SH-SY5Y (cell line): ENCODE measurements around the gene MATK.

Source experiments
- GATA2 ChIP-seq: IDR thresholded peaks from 2 replicates; pipeline ENCODE4 v1.6.1; 2011; ENCODE audit warnings: mild to moderate bottlenecking, low read depth, low read length
- GATA3 ChIP-seq: IDR thresholded peaks from 2 replicates; pipeline ENCODE4 v1.6.1; 2011; ENCODE audit warnings: low read depth, mild to moderate bottlenecking, low read length, moderate library complexity

The MATK gene

DNA sequence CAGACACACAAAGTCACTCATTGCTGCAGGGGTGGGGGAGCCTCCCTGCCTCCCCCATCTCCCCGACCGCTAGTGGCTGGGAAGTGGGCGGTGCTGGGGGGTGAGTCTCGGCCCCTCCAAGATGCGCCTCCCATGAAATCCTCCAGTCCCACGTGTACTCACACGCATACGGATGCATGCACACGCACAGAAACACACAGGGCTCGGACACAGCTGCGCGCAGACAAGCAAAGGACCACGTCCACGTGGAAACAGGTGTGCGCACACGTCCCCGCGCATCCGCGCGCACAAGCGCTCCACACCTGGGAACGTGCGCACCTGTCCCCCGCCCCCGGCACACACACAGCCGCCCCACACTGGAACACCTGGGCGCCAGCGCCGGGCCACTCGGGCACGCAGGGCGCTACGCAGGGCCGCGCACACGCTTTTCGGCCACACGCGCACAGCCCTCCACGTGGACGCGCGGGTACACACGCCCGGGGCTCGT, 687 bp downstream of the MATK start:
- TF ChIP-seq GATA3 (no peak), GATA2 (no peak)

DNA sequence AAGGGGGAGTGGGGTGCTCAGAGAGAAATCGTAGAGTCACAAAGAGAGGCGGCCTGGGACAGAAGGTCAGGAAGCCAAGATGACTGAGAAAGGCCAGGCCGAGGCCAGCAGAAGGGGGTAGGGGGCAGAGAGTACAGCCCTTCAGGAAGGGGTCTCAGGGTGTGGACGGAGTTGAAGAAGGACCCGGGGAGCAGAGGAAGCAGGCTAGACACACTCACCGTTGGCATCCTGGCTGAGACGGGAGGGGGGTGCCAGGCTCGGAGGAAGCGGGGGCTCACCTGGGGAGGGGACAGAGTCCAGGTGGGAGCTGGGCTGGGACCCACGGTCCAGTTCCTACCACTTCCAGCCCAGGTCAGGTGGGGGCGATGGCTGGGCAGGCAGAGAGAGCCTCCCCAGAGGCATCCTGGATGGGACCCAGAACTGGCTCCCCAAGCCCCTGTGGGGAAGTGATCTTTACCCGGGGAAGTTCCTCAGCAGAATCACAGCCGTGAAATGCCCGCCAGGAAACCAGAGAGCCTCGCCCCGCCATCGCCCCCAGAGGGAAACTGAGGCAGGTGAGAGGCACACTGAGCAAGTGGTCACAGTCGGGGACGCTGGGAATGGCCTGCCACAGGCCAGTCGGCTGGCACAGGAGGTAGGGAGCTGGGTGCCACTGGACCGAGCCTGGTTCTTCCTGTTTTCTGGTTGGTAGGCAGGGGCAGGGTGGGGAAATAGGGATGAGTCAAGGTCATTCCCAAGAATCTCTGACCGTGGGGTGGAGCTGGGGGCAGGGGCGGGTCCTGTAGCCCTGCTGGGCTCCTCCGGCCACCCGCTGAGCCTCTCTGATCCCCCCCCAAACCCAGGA, 1.4 kb downstream of the MATK start:
- no peak for TF ChIP-seq GATA3
- TF ChIP-seq GATA2 = no peak

DNA sequence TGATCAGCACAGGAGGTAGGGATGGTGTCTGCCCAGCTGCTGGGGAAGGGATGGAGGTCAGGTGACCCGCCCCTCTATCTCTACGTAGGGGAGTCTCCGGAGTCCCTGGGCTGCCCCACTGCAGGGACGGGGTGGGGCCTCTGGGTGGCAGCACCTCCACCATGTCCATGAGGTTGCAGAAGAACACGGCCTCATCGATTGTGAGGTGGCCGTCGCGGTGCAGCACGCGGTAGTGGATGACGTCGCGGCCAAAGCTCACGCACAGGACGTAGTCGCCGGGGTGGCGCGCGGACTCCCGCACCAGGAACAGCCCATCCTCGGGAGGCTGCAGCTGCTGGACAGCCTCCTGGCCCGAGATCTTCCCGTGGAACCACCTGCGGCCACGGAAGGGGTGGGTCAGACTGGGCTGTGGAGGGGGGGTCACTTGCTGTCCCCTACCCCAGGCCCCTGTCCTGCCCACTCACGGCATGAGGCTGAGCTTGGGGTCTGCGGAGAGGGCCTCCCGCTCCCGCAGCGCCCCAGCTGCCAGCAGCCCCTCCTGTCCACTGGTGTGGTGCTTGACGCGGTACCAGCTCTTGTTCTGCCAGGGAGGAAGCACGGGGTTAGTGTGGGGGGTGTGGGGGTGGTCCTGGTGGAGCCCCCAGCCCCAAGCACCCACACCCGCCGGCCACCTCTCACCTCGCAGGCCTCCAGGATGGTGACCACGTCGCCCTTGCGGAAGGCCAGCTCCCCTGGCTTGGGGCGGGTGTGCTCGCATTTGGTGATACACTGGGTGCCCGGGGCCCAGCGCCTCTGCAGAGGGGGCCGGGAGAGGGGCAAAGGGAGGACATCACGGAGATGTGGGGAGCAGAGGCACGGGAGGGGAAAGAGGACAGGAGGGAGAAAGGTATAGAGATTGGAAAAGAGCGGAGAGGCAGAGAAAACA, 2.3 kb downstream of the MATK start:
- no peak for TF ChIP-seq GATA3
- no peak for TF ChIP-seq GATA2

DNA sequence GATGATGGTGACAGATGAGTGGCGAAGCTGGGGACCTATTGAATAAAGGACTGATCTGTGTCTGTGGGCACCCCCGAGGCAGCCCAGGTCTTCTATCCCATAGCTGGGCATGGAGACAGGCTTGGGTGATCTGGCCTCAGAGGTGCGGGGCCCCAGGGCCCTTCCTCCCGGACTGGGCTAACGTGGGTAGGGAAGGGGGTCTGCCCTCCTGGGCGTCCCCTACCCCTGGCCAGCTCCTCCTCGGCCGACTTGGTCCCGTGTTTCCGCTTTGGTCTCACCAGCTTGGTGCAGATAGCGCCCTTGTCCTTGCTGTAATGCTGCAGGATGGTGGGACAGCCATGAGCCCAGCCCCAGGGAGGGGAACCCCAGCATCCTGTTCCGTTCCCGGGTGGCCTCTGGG, 3.3 kb downstream of the MATK start:
- TF ChIP-seq GATA3 (no peak), GATA2 (no peak)

DNA sequence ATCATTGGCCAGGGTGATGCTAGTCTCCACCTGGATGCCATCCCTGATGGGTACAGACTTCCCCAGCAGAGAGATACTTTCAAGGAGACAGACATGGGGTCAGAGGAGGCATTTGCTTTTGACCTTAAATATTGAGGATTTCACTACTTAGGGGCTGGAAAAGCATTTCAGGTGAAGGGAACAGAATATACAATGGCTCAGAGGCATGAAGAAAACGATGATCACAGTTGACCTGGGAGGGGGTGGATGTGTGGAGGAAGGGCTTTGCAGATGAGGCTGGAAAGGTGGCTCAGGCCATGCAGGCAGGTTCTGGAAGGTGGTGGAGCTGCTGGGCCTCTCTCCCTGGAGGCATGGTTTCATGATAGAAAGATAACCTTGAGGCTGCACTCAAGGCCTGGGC, 3.9 kb downstream of the MATK start:
- TF ChIP-seq GATA3 (no peak), GATA2 (no peak)

DNA sequence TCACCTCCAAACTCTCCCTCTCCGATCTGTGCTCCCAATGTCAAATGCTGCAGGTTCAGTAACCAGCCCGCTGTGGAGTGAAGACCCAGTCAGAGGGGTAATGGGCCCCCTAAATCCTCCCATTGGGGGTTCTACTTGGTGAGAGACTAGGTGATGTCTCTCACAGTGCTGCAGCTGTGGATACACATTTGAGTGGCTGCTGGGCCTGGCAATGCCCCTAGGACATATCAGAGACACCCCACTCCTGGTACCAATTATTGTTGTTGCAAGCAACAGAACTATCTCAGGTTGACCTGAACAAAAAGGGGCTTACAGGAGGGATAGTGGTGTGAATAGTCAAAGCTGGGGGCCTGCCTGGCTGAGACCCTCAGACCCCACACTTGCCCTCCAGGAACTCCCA, 4.6 kb downstream of the MATK start:
- TF ChIP-seq GATA3 (no peak), GATA2 (no peak)

GRCh38 chr19:3780786-3781304, 5.3 kb downstream of the MATK start:
- TF ChIP-seq GATA2 = no peak
- TF ChIP-seq GATA3 = no peak

GRCh38 chr19:3778899-3779723, 7.1 kb downstream of the MATK start:
- TF ChIP-seq GATA3 (no peak), GATA2 (no peak)

DNA sequence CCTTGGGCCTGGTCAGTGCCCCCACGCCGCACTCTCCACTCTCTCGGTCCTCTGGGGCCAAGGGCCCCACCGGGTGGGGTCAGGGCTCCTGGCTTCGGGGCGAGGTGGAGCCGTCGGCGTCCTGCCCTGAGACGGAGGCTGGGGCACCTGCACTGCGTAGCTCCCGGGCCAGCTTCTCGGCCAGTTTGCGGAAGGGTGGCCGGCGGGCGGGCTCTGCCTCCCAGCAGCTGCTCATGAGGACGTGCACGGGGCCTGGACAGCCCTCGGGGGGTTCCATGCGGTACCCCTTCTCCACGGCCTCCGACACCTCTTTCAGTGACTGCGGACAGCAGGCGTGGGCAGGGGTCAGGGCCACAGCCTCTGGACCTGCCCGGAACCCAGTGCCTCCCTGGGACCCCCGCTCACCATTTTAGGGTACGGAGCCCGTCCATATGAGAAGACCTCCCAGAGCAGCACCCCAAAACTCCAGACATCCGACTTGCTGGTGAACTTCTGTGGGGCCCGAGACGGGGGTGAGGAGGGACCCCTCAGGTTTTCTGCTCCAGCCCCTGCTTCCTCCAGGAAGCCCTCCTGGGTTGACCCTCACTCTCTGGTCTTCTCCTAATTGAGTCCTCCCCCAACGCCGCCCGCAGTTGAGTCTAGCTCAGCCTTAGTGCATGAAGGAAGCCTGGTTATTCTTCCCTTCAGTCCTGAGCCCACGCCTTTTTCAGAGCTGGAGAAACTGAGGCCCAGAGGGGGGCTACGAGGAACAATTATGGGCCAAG, 7.9 kb downstream of the MATK start:
- TF ChIP-seq GATA3 = no peak
- no peak for TF ChIP-seq GATA2

DNA sequence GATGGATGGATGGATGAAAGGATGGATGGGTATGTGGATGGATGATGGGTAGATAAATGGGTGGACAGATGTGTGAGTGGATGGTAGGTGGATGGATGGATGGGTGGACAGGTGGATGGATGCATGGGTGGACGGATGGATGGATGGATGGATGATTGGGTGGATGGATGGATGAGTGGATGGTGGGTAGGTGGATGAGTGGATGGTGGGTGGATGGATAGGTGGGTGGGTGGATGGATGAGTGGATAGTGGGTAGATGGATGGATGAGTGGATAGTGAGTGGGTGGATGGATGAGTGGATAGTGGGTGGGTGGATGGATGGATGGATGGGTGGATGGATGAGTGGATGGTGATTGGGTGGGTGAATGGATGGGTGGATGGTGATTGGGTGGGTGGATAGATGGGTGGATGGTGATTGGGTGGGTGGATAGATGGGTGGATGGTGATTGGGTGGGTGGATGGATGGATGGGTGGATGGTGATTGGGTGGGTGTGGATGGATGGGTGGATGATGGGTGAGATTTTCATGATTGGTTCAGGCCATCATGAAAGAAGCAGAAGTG, 9.6 kb downstream of the MATK start:
- TF ChIP-seq GATA2 = no peak
- no peak for TF ChIP-seq GATA3

- TF ChIP-seq GATA2 = no peak
- no peak for TF ChIP-seq GATA3
Measured at GRCh38 chr19:3775831-3776230, 10.3 kb downstream of the MATK start.

DNA sequence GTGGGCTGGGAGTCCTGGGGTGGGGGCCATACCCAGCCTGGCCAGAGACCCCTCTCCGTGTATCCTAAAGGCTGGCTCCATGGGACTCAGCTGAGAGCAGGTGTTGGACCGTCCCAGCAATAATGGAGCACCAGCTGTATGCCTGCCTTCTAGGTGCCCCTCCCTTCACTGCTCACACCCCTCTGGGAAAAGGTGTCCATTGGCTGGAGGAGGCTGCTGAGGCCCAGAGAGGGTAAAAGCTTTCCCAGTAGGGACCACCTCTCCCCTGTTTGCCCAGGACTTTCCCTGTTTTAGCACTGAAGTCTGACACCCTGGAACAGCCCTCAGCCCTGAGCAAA, 10.8 kb downstream of the MATK start:
- TF ChIP-seq GATA3 = no peak
- no peak for TF ChIP-seq GATA2
